Suprapubic skin (tissue), 3 donors: ENCODE measurements around the gene LINGO1.

Source experiments
- CTCF ChIP-seq, 2 donors: fragments of 200-600 bp in 1 of 2; fragments of 450-650 bp in 1 of 2; sonication (generic) in 1 of 2; IDR thresholded peaks; one replicate each; pipeline ENCODE4 v1.5.1; 2016 to 2019; ENCODE audit warnings: antibody characterized with exemption in 2 of 2, mild to moderate bottlenecking in 1 of 2, moderate library complexity in 1 of 2
- EP300 ChIP-seq: sonication (generic); formaldehyde crosslinking; IDR thresholded peaks from one replicate; pipeline ENCODE4 v1.6.1; 2017; ENCODE audit warnings: antibody characterized with exemption
- POLR2A ChIP-seq, 2 donors: fragments of 450-650 bp; IDR thresholded peaks; one replicate each; pipeline ENCODE4 v1.6.1; 2017; ENCODE audit warnings: antibody characterized with exemption in 2 of 2, mild to moderate bottlenecking in 2 of 2, moderate library complexity in 2 of 2

DNA sequence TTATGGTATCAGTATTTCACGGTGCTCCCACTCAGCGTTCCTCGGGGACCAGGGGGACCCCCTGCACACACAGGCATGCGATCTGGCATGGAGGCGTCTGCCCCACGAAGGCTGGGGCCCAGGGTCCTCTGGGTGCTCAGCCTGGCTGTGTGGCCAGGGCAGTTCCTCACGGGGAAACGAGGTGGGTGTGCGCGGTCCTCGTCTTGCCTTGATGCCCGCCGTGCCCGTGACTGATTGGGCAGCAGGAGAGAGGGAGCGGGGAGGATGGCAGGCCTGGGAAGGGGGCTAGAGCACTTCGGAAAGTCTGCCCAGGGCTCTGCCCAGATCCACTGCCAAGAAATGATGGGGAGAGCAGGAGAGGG is 10.9 kb downstream of the LINGO1 start:
- TF ChIP-seq CTCF (IDR thresholded peaks at IDR 0.05), result no peak
- TF ChIP-seq POLR2A (IDR thresholded peaks at IDR 0.05), result no peak
- TF ChIP-seq EP300, result no peak
